ENCODE measurements around the gene GRK4.

The GRK4 gene

DNA sequence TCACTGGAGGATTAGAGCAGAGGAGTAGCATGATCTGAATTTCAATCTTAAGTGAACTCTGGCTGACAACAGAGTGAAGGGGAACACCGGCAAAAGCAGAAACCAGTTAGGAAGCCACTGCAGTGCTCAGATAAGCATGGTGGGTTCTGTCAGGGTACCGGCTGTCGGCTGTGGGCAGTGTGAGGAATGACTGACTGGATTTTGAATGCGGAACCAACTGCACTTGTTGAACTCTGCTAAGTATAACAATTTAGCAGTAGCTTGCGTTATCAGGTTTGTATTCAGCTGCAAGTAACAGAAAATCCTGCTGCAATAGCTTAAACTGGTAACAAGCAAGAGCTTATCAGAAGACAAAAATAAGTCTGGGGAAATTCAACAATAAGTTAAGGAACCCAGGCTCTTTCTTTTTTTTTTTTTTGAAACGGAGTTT, 116.3 kb downstream of the GRK4 start:
- peak; percentile 70 for DNase-seq (ENCODE audit: extremely low read depth, insufficient read length)
- no peaks in the 10 kb centered on the region for H3K27me3 ChIP-seq (replicated peaks; ENCODE audit: control insufficient read depth, insufficient read depth, low read length)
- H3K4me3 ChIP-seq (replicated peaks; ENCODE audit: low read depth, low read length) = peak overlapping the region; percentile 29
- no peaks in the 10 kb centered on the region for H3K36me3 ChIP-seq (ENCODE audit: control insufficient read depth, insufficient read depth, low read length)
- TF ChIP-seq, protein P1, sequence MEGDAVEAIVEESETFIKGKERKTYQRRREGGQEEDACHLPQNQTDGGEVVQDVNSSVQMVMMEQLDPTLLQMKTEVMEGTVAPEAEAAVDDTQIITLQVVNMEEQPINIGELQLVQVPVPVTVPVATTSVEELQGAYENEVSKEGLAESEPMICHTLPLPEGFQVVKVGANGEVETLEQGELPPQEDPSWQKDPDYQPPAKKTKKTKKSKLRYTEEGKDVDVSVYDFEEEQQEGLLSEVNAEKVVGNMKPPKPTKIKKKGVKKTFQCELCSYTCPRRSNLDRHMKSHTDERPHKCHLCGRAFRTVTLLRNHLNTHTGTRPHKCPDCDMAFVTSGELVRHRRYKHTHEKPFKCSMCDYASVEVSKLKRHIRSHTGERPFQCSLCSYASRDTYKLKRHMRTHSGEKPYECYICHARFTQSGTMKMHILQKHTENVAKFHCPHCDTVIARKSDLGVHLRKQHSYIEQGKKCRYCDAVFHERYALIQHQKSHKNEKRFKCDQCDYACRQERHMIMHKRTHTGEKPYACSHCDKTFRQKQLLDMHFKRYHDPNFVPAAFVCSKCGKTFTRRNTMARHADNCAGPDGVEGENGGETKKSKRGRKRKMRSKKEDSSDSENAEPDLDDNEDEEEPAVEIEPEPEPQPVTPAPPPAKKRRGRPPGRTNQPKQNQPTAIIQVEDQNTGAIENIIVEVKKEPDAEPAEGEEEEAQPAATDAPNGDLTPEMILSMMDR (IDR thresholded peaks at IDR 0.05; ENCODE audit: insufficient read depth, low read length, poor library complexity, severe bottlenecking) = no peak

DNA sequence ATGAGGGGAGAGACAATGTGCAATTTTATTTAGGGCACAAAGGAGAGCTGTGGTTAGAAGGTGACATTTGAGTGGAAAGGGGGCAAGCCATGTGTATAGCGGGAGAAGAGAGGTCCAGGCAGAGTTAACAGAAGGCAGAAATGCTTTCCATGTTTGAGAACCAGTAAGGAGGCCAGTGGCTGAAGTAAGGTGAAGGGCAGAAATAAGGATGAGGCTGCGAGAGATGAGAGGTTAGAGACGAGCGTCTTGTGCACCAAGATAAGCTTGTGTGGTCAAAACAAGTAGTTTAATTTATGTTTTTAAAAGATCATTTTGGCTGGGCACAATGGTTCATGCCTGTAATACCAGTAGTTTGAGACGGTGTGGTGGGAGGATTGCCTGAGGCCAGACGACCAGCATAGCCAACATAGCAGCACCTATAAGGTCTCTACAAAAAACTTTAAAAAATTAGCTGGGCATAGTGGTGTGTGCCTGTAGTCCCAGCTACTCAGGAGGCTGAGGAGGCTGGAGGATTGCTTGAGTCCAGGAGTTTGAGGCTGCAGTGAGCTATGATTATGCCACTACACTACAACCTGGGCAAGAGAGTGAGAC, 119.6 kb downstream of the GRK4 start:
- no peaks in the 10 kb centered on the region for H3K27me3 ChIP-seq (replicated peaks; ENCODE audit: control insufficient read depth, insufficient read depth, low read length)
- peaks cover 2% of the 10 kb centered on the region; the same call in 1 of the 2 replicates for H3K36me3 ChIP-seq (ENCODE audit: control insufficient read depth, insufficient read depth, low read length)
- H3K4me3 ChIP-seq (replicated peaks; ENCODE audit: low read depth, low read length) = no peak overlapping the region
- TF ChIP-seq, protein P1 (IDR thresholded peaks at IDR 0.05; ENCODE audit: insufficient read depth, low read length, poor library complexity, severe bottlenecking) = no peak
- no peak for DNase-seq (ENCODE audit: extremely low read depth, insufficient read length)

DNA sequence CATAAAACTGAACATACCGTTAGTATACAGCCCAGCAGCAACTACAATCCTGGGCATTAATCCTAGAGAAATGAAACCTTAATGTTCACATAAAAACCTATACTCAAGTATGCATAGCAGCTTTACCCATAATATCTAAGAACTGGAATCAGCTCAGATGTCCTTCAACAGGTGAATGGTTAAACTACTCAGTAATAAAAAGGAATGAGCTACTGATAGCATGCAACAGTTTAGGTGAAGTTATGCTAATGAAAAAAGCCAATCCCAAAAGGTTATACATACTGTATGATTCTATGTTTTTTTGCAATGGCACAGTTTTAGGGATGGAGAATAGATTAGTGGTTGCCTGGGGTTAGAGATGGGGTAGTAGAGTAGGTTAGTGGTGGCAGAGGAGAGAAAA, 120.4 kb downstream of the GRK4 start:
- DNase-seq (ENCODE audit: extremely low read depth, insufficient read length) = no peak
- TF ChIP-seq, protein P1 (IDR thresholded peaks at IDR 0.05; ENCODE audit: insufficient read depth, low read length, poor library complexity, severe bottlenecking) = no peak
- no peaks in the 10 kb centered on the region for H3K27me3 ChIP-seq (replicated peaks; ENCODE audit: control insufficient read depth, insufficient read depth, low read length)
- H3K4me3 ChIP-seq (replicated peaks; ENCODE audit: low read depth, low read length) = no peak overlapping the region
- peaks cover 2% of the 10 kb centered on the region; the same call in 1 of the 2 replicates for H3K36me3 ChIP-seq (ENCODE audit: control insufficient read depth, insufficient read depth, low read length)

DNA sequence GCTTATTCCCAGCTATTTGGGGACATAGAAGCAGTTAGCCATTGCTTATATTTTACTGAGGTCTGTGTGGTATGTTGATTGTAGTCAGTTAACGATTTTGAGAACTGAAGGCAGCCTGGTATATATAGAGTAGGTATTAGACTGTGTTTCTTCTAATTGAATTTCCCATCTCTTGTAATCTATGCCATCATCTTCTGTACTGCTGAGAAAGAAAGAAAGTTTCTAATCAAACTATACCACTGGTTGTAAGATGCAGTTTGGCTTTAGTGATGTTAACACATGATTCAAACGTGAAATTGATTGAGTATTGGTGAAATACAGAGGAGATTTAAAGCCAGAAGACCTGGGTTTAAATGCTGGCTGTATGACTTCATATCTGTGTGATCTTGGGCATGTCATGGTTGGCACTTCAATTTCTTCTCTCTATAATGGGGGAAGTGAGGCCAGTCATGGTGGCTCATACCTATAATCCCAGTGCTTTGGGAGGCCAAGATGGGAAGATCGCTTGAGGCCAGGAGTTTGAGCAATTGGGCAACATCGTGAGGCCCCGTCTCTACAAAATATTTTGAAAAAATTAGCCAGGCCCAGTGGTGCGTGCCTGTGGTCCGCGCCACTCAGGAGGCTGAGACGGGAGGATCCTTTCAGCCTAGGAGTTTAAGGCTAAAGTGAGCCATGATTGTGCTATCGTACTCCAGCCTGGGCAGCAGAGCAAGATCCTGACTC, 122.7 kb downstream of the GRK4 start:
- no peak for DNase-seq (ENCODE audit: extremely low read depth, insufficient read length)
- Histone ChIP-seq H3K4me3 (replicated peaks; ENCODE audit: low read depth, low read length) (no peak overlapping the region), H3K27me3 (replicated peaks; ENCODE audit: control insufficient read depth, insufficient read depth, low read length) (no peaks in the 10 kb centered on the region), H3K36me3 (ENCODE audit: control insufficient read depth, insufficient read depth, low read length) (peaks cover 2% of the 10 kb centered on the region; the same call in 1 of the 2 replicates)
- TF ChIP-seq, protein P1 (IDR thresholded peaks at IDR 0.05; ENCODE audit: insufficient read depth, low read length, poor library complexity, severe bottlenecking) = no peak

DNA sequence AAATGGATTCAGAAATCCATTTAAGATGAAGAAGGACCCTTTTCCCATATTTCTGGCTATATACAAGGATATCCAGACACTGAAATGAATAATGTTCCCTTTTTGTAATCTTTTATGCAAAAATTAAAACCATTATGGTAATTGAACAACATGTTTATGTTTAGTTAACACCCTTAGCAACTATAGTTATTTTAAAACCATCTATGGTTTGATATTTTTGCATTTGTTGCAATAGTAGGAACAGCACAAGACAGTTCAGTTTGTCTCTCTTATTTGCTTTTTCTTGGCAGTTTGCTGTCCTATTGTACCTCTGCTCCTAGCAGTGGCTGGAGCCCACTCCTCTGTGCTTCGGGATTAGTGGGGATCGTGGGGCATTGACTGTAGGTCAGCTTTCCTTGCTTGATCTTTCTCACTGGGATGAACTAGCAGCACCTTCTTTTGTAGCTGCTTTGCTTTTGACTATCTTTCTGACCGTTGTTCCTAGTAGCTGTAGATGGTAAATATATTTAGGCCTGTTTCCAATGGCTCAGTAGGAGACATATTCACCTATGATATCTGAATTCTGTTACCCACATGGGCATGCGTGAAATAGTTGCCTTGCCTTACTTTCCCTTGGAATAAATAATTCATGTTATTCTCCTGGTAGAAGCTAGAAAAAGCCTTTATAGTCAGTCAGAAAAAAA, 123.9 kb downstream of the GRK4 start:
- no peak overlapping the region for H3K4me3 ChIP-seq (replicated peaks; ENCODE audit: low read depth, low read length)
- no peaks in the 10 kb centered on the region for H3K27me3 ChIP-seq (replicated peaks; ENCODE audit: control insufficient read depth, insufficient read depth, low read length)
- peaks cover 2% of the 10 kb centered on the region; the same call in 1 of the 2 replicates for H3K36me3 ChIP-seq (ENCODE audit: control insufficient read depth, insufficient read depth, low read length)
- DNase-seq (ENCODE audit: extremely low read depth, insufficient read length) = no peak
- TF ChIP-seq, protein P1 (IDR thresholded peaks at IDR 0.05; ENCODE audit: insufficient read depth, low read length, poor library complexity, severe bottlenecking) = no peak
